Ishikawa (cell line): ENCODE results near the gene PITPNB.

Experiments
- CEBPB ChIP-seq: IDR thresholded peaks from 2 replicates; pipeline ENCODE4 v1.6.1; 2012
- CREB1 ChIP-seq: IDR thresholded peaks from 2 replicates; pipeline ENCODE4 v1.6.1; 2012; ENCODE audit warnings: low read depth
- EGR1 ChIP-seq: IDR thresholded peaks from 2 replicates; pipeline ENCODE4 v1.6.1; 2012
- EP300 ChIP-seq: IDR thresholded peaks from 2 replicates; pipeline ENCODE4 v1.6.1; 2012; ENCODE audit warnings: borderline replicate concordance
- FOXM1 ChIP-seq: IDR thresholded peaks from 2 replicates; pipeline ENCODE4 v1.6.1; 2012; ENCODE audit warnings: low read depth, borderline replicate concordance
- NFIC ChIP-seq: IDR thresholded peaks from 2 replicates; pipeline ENCODE4 v1.6.1; 2012
- RAD21 ChIP-seq: IDR thresholded peaks from 2 replicates; pipeline ENCODE4 v1.6.1; 2012; ENCODE audit warnings: low read depth
- REST ChIP-seq: IDR thresholded peaks from 2 replicates; pipeline ENCODE4 v1.6.1; 2012; ENCODE audit warnings: low read depth, mild to moderate bottlenecking
- TAF1 ChIP-seq: IDR thresholded peaks from 2 replicates; pipeline ENCODE4 v1.6.1; 2012; ENCODE audit warnings: low read depth, mild to moderate bottlenecking
- TCF12 ChIP-seq: IDR thresholded peaks from 2 replicates; pipeline ENCODE4 v1.6.1; 2012; ENCODE audit warnings: low read depth
- TEAD4 ChIP-seq: IDR thresholded peaks from 2 replicates; pipeline ENCODE4 v1.6.1; 2012
- YY1 ChIP-seq: IDR thresholded peaks from 2 replicates; pipeline ENCODE4 v1.6.1; 2012; ENCODE audit warnings: low read depth
- ZBTB7A ChIP-seq: IDR thresholded peaks from 2 replicates; pipeline ENCODE4 v1.6.1; 2012; ENCODE audit warnings: low read depth
- TF ChIP-seq, protein P1 (sequence below): IDR thresholded peaks from 2 replicates; pipeline ENCODE4 v1.6.1; 2012
- TF ChIP-seq, protein P2 (sequence below): IDR thresholded peaks from 2 replicates; pipeline ENCODE4 v1.6.1; 2012

The PITPNB gene

DNA sequence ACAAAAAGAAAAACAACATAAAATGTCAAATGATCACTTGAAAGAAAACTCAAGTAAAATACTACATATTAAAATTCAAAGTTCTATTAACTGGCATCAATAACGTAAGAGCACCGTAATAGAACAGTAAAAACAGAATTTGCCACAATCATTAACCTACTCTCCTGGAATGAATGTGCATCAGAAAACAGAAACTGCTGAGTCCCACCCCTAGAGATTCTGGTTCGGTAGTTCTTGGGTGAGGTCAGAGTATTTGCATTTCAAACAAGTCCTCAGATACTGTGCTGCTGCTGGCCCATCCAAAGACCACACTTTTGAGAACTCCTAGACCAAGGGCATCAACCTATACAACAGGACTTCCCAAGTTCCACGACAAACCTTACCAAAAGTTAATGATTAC lies 23.5 kb downstream of the PITPNB start:
- TF ChIP-seq TEAD4, result no peak
- TF ChIP-seq TCF12, result no peak
- no peak for TF ChIP-seq REST
- TF ChIP-seq CREB1, result no peak
- no peak for TF ChIP-seq EP300
- TF ChIP-seq FOXM1, result no peak
- TF ChIP-seq ZBTB7A, result no peak
- no peak for TF ChIP-seq YY1
- TF ChIP-seq RAD21, result no peak
- no peak for TF ChIP-seq CEBPB

DNA sequence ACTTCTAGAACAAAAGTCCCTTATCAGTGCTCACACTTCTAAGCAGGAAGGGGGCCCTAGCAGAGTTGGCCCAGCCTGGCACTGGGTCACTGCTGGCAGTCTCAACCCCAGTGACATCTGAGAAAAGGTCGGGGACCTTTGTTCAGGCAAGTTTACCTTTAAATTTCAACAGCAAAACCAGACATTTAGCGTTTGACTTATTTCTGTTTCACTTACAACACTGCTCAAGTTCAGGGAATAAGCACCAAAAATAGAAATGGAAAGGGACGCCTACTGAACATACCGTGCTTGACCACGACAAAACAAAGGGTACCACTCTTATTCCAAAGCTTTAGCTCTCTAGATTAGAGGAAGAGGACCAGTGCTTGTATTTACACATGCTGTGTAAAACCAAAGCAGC lies 26.2 kb downstream of the PITPNB start:
- TF ChIP-seq, protein P1, sequence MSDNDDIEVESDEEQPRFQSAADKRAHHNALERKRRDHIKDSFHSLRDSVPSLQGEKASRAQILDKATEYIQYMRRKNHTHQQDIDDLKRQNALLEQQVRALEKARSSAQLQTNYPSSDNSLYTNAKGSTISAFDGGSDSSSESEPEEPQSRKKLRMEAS, result no peak
- TF ChIP-seq CREB1 (no peak), REST (no peak), EP300 (no peak), CEBPB (no peak), TCF12 (no peak), TEAD4 (no peak), NFIC (no peak), TAF1 (no peak), YY1 (no peak), RAD21 (no peak), EGR1 (no peak), ZBTB7A (no peak), FOXM1 (no peak)
- TF ChIP-seq, protein P2, sequence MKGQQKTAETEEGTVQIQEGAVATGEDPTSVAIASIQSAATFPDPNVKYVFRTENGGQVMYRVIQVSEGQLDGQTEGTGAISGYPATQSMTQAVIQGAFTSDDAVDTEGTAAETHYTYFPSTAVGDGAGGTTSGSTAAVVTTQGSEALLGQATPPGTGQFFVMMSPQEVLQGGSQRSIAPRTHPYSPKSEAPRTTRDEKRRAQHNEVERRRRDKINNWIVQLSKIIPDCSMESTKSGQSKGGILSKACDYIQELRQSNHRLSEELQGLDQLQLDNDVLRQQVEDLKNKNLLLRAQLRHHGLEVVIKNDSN, result no peak

GRCh38 chr22:27892064-27892463 lies 27.0 kb downstream of the PITPNB start:
- TF ChIP-seq ZBTB7A, result no peak
- no peak for TF ChIP-seq YY1
- TF ChIP-seq EP300, result no peak
- no peak for TF ChIP-seq TEAD4
- TF ChIP-seq CREB1, result no peak
- TF ChIP-seq RAD21, result no peak
- TF ChIP-seq NFIC, result no peak
- no peak for TF ChIP-seq REST

DNA sequence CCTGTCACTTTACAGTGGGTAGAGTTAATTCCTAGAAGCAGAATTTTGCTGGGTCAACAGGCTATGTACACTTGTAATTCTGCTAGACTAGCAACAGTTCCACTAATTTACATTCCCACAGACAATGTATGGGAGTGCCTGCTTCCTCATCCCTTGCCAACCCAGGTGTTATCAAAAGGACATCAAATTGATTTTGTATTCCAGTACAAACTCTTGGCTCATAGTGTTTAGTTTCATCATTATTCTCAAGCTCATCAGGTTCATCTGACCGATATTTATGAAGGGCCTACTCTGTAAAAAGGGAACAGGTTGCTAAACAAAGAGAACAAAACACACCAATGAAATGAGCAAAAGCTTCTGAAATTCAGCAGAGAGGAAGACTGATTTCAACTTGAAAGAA lies 30.7 kb downstream of the PITPNB start:
- no peak for TF ChIP-seq EP300
- no peak for TF ChIP-seq TCF12
- no peak for TF ChIP-seq FOXM1
- no peak for TF ChIP-seq YY1
- no peak for TF ChIP-seq CEBPB
- no peak for TF ChIP-seq CREB1
- TF ChIP-seq, protein P1, result no peak
- no peak for TF ChIP-seq TEAD4
- TF ChIP-seq RAD21, result no peak
- TF ChIP-seq REST, result no peak
- TF ChIP-seq EGR1, result no peak
- TF ChIP-seq ZBTB7A, result no peak
- TF ChIP-seq NFIC, result no peak
- no peak for TF ChIP-seq TAF1
- TF ChIP-seq, protein P2, result no peak
